GM19099 (cell line): Measurements from ENCODE around the gene OSER1.

Experiments
- POLR2A ChIP-seq: IDR thresholded peaks from 3 replicates; pipeline ENCODE4 v1.6.1; 2011; ENCODE audit warnings: low read depth; ENCODE audit not compliant: insufficient read length; ENCODE audit errors: extremely low read depth

OSER1 gene

DNA sequence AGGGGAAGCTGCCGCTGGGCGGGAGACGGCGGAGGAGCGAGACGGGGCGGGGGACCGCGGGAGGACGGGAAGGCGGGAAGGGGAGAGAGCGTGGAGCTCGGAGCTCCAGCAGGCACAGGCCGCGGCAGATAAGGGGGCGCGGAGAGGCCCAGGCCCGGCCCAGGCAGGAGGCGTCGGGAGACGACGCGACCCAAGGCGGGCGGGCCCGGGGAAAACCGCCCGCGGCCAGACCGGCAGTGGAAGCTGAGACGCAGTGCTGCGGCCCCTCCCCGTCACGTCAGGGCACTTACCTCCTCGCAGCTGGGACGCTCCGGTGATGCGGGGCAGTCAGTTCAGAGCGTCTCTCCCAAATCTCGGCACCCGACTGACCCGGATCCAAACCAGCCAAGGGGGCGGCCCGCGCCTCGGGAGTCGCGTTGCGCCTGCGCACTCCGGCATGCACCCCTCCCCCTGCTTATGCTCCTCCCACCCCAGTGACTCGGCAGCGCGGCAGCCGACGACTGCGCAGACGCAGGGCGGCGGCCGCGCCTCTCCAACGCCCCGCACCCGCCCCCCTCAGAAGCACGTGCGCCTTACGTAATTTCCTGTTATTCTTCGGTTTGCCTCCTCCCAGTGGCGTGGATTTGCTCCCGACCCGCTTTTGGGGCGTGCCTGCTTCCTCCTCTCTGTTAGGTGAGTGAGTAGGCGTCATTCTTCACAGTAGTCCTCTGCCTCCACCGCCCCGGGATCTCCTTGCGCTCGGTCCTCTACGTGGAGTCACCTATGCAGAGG lies at the start of gene OSER1:
Gene OSER1 (minus strand): TSS at position 366 of the 771 bp plus-strand sequence. CDS start 3,814 bp downstream, outside the sequence.
- peak; percentile 66 for TF ChIP-seq POLR2A

- TF ChIP-seq POLR2A = no peak
These were observed 47.8 kb upstream of the OSER1 start for GRCh38 chr20:44258226-44258890.

GRCh38 chr20:44256961-44257360 lies 46.4 kb upstream of the OSER1 start:
- no peak for TF ChIP-seq POLR2A

DNA sequence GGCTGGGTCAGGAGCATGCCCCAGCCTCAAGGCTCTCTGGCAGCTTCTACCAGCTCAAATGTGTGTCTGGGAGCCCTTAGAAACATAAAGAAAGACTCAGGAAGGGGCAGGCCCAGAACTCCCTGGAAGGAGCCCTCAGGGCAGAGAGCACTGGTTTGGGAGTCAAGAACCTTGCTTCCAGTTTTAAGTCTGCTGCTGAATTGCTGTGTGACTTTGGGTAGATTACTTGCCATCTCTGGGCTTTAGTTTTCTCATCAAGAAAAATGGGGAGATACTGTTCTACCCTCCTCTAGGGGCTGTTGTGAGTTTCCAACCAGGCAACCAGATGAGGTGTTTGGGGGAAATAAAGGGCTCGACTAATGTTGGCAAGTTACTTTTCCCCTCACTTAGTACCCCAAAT lies 45.4 kb upstream of the OSER1 start:
- no peak for TF ChIP-seq POLR2A

GRCh38 chr20:44254073-44254472 lies 43.5 kb upstream of the OSER1 start:
- no peak for TF ChIP-seq POLR2A

GRCh38 chr20:44253528-44253927 lies 43.0 kb upstream of the OSER1 start:
- TF ChIP-seq POLR2A = no peak

GRCh38 chr20:44251284-44251683 lies 40.7 kb upstream of the OSER1 start:
- TF ChIP-seq POLR2A = no peak

DNA sequence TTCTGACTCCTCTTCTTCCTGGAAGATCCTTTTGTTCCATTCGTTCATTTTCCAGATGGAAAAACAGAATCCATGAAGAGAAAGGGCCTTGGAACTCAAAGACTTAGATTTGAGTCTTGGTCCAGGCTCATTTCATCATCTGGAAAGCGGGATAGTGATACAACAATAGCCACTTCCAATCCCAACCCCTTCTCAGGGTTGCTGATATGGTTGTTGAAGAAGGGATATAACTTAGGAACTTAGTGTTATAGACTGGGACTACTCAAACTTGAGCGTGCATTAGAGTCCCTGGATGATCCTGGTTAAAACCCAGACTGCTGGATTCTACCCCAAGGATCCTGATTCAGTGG lies 37.8 kb upstream of the OSER1 start:
- no peak for TF ChIP-seq POLR2A

- no peak for TF ChIP-seq POLR2A
These were observed 37.2 kb upstream of the OSER1 start for GRCh38 chr20:44247586-44248409.

GRCh38 chr20:44247131-44247571 lies 36.6 kb upstream of the OSER1 start, which contains the start of gene GDAP1L1:
GDAP1L1 (plus strand) TSS chr20:44247308; CDS start chr20:44247335, 27 bp downstream.
- TF ChIP-seq POLR2A = no peak

GRCh38 chr20:44245977-44246376 lies 35.4 kb upstream of the OSER1 start:
- TF ChIP-seq POLR2A = no peak

GRCh38 chr20:44241796-44242195 lies 31.2 kb upstream of the OSER1 start:
- no peak for TF ChIP-seq POLR2A

GRCh38 chr20:44235702-44236101 lies 25.1 kb upstream of the OSER1 start:
- TF ChIP-seq POLR2A = no peak

DNA sequence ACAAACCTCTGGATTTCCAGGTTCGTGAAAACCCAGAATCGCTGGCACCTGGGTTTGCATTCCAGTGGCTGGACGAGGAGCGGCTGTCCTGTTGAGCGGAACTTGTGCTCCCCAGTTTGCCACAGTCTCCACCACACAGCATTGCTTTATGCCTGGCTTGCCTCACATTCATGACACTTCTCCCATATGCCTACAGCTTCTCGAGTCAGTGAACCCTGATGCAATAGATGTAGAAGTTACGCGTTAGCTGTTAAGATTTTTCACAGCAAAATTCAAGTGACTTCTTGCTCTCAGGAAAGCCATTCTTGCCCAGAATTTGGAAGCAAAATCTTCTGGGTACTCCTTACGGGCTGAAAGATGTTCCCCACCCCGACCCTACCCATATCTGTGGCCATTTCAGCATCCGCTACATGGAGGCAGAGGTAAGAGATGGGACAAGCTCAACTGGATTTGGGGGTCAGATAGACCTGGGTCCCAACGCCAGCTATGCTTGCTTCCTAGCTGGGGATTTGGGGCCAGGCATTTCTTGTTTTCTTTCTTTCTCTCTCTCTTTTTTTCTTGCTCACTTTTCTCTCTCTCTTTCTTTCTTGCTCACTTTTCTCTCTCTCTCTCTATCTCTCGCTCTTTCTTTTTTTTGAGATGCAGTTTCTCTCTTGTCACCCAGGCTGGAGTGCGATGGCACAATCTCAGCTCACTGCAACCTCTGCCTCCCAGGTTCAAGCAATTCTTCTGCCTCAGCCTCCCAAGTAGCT lies 24.2 kb upstream of the OSER1 start:
- TF ChIP-seq POLR2A = no peak
